GM19397 (cell line): Measurements from ENCODE around the gene BMPR2.
"Not testable (repeated sequence)": the region's sequence is repeated elsewhere in the genome, so short reads cannot be mapped to it uniquely, and the experiment has no call there.

ENCODE experiments used
- ATAC-seq: cut with Tn5 transposase; IDR thresholded peaks from one replicate; pipeline ENCODE4 v1.9.1; 2021; ENCODE audit warnings: mild to moderate bottlenecking, moderate library complexity; ENCODE audit not compliant: unreplicated experiment

BMPR2 gene

GRCh38 chr2:202444000-202444399, 67.9 kb downstream of the BMPR2 start:
- no peak for ATAC-seq

DNA sequence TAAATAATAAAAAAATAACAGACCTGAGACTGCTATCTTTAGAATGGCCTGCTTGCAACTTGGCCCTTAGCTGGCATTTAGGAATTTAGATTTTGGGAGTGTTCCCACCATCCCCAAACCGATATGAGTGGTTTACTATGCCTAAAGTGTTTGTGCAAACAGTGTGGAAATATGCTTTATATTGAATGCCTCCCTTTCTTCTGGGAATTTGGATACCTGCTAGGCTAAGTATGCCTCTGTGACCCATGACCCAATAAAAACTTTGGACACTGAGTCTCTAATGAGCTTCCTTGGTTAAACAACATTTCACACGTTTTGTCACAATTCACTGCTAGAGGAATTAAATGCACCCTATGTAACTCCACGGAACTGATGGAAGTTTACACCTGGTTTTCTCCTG, 73.2 kb downstream of the BMPR2 start:
- ATAC-seq, result no peak

- no peak for ATAC-seq
These were observed 74.7 kb downstream of the BMPR2 start for GRCh38 chr2:202450785-202451184.

DNA sequence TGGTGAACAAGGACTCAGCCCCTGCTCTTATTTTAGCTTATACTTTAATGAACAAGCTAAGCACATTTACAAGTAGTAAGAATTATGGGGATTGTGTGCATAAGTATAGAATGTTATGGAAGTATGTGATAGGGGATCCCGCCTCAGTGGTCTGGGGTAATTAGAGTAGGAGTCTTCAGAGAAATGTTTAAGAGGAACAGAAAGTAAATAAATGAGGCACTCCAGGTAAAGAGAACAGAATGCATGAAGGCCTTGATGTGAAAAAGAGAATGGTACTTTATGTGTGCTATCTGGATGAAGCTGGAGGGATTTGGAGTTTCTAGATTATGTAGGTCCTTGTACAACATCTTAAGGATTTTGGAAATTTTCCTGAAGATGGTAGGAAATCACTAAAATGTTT, 76.6 kb downstream of the BMPR2 start:
- no peak for ATAC-seq

- ATAC-seq, result no peak
These were observed 78.4 kb downstream of the BMPR2 start for GRCh38 chr2:202454536-202454935.

DNA sequence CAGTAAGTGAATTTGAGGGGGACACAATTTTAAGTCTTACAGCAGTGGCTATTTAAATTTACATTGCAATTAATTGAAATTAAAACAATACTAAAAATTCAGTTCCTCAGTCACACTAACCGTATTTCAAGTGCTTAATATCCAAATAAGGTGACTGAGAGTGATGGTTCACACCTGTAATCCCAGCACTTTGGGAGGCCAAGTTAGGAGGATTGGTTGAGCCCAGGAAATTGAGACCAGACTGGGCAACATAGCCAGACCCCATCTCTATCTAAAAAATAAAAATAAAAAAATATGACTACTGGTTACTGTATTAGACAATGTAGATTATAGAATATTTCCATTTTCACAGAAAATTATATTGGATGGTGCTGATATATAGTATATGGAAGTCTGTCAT, 79.0 kb downstream of the BMPR2 start:
- ATAC-seq, result no peak

- no peak for ATAC-seq
These were observed 84.0 kb downstream of the BMPR2 start for GRCh38 chr2:202460119-202460518.

DNA sequence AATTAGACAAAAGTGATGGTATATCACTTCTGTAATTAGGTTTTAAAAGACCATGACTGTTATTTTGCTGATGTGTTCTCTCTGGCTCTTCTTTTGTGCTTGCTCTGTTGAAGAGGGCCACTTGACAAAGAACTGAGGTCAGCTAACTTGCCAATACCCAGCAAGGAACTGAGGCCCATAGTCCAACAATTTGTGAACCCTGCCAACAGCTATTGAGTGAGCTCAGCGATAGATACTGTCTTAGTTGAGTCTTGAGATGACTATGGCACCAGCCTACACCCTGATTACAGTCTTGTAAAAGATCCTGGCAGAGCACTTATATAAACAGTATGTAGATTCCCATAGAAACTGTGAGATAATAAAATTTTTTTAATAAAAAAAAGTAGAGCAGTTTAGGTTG, 103.0 kb downstream of the BMPR2 start:
- no peak for ATAC-seq

DNA sequence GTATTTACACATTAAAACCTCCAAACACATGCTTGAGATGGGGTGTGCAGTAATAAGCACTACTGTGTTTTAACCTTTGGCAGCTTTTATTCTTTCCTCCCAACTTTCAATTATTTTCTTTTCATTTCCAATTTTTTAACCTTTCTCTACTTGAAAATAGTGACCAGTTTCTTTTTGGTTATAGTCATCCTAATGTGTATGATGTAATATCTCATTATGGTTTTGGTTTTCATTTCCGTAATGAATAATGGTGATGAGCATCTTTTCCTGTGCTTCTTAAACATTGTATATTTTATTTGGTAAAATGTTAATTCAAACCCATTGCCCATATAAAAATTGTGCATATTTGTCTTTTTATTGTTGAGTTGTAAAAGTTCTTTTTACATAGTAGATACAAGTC, 103.5 kb downstream of the BMPR2 start:
- no peak for ATAC-seq

- no peak for ATAC-seq
These were observed 110.2 kb downstream of the BMPR2 start for GRCh38 chr2:202486351-202486750.

- no peak for ATAC-seq
These were observed 112.5 kb downstream of the BMPR2 start for GRCh38 chr2:202488671-202489070.

DNA sequence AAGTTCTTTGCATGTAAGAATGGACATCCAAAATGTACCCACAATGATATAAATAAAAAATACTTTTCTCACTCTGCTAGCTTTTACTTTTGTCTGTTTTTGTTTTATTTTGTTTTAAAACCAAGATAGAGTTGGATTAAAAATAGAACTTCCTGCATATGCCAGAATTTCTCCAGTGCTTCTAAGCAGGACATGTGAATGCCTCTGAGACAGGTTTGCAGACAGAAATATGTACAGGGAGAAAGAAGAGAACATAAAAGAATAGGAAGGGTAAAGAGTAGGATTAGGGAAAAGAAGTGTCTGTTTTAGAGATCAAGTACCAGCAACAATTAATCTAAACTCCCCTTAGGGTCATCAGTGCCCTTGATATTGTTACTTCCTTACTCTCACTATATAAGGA, 114.4 kb downstream of the BMPR2 start:
- no peak for ATAC-seq

DNA sequence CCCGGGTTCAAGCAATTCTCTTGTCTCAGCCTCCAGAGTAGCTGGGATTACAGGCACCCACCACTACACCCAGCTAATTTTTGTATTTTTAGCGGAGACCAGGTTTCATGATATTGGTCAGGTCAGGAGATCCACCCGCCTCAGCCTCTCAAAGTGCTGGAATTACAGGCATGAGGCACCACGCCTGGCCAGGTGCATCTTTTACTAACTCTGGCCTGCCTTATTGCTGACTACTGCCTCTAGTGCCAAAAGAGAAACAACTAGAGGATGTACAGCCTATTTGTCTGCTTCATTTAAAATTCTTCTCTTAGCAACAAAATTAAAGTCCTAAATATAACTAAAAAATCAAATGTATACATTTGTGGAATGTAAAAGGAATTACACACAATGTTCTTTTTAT, 115.4 kb downstream of the BMPR2 start:
- ATAC-seq, result no peak

- ATAC-seq, result no peak
These were observed 118.4 kb downstream of the BMPR2 start for GRCh38 chr2:202494300-202495229.

DNA sequence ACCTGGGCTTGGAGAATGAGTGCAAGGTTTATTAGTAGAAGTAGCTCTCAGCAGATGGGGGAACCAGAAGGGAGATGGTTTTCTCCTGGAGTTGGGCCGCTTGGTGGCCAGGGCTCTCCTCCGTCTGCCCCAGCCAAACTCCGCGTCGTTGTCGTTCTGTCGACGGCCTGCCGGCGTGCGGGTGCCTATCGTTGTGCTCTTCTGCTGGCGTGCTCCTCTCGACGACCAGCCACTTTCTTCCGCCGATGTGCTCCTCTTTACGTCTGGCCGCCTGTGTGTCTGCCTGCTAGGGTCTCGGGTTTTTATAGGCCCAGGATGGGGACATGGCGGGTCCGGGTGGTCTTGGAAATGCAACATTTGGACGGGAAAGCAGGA, 119.1 kb downstream of the BMPR2 start:
- ATAC-seq, result no peak

DNA sequence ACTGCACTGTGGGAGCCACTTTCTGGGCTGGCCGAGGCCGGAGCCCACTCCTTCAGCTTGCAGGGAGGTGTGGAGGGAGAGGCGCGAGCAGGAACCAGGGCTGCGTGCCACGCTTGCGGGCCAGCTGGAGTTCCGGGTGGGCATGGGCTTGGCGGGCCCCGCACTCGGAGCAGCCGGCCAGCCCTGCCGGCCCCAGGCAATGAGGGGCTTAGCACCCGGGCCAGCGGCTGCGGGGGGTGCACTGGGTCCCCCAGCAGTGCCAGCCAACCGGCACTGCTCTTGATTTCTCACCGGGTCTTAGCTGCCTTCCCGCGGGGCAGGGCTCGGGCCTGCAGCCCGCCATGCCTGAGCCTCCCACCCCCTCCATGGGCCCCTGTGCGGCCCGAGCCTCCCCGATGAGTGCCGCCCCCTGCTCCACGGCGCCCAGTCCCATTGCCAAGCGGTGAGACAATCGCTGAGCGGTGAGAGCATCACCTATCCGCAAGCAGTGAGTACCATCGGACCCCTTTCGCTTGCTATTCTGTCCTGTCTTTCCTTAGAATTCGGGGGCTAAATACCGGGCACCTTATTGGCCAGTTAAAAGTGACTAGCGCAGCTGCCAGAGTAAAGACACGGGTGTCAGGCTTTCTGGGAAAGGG, 120.8 kb downstream of the BMPR2 start:
- ATAC-seq, result not testable (repeated sequence)

DNA sequence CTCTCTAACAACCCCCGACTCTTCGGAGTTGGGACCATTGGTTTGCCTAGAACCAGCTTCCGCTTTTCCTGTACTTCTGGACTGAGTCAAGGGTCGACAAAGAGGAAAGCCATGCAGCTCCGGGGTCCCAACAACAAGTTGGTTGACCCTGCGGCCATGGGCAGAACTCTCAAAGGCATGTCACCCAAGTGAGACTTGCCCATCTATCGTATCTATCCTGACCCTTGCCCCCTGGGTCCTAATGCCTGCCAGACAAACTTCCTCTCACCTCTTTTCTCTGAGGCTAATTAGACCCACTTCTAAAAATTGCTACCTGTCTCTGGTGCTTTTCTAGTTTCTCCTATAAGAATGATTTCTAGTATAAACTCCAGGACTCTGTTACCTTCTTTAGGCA, 121.3 kb downstream of the BMPR2 start:
- ATAC-seq, result not testable (repeated sequence)

DNA sequence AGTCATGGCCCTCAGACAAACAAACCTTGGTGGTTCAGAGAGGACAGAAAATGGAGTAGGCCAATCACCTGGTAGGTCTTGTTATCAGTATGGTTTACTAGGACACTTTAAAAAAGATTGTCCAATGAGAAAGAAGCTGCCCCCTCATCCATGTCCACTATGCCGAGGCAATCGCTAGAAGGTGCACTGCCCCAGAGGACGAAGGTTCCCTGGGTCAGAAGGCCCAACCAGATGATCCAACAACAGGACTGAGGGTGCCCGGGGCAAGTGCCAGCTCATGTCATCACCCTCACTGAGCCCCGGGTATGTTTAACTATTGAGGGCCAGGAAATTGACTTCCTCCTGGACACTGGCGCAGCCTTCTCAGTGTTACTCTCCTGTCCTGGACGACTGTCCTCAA, 123.7 kb downstream of the BMPR2 start:
- not testable (repeated sequence) for ATAC-seq

DNA sequence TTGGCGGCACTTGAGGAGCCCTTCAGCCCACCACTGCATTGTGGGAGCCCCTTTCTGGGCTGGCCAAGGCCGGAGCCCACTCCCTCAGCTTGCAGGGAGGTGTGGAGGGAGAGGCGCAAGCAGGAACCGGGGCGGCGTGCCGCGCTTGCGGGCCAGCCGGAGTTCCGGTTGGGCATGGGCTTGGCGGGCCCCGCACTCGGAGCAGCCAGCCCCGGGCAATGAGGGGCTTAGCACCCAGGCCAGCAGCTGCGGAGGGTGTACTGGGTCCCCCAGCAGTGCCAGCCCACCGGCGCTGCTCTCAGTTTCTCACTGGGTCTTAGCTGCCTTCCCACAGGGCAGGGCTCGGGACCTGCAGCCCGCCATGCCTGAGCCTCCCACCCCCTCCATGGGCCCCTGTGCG, 127.1 kb downstream of the BMPR2 start:
- not testable (repeated sequence) for ATAC-seq

DNA sequence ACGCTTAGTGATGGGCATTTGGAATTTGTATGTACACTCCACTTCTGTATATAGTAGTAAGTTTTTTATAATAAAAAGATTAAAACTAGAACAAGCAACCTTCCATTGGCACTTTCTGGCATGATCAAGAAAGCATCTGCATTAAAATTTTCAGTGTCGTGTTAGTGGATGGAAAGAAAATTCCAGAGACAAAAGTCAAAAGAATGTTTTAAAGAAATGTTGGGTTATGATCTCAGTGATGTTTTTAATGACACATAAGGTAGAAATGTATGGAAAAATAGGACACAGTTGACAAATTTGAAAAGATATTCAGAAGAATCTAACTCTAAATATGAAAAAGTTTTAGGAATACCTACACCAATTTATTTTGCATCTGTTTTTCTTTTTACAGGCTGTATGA, 132.6 kb downstream of the BMPR2 start:
- no peak for ATAC-seq

DNA sequence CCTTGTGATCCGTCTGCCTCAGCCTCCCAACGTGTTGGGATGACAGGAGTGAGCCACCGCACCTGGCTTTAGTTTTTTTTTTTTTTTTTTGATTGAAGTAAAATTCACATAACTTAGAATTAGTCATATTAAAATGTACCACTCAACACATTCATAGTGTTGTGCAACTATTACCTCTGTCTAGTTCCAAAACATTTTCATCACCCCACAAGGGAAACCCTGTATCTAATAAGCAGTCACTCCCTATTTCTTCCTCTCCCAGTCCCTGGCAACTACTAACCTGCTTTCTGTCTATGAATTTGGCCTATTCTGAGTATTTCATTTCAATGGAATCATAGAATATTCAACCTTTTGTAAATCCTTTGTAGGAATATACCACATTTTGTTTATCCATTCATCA, 134.8 kb downstream of the BMPR2 start:
- no peak for ATAC-seq

GRCh38 chr2:202512176-202512575, 136.0 kb downstream of the BMPR2 start:
- no peak for ATAC-seq
